GM19099 (cell line): ENCODE results near the gene TCERG1L.

ENCODE experiments used
- POLR2A ChIP-seq: IDR thresholded peaks from 3 replicates; pipeline ENCODE4 v1.6.1; 2011; ENCODE audit warnings: low read depth; ENCODE audit not compliant: insufficient read length; ENCODE audit errors: extremely low read depth

Gene TCERG1L

DNA sequence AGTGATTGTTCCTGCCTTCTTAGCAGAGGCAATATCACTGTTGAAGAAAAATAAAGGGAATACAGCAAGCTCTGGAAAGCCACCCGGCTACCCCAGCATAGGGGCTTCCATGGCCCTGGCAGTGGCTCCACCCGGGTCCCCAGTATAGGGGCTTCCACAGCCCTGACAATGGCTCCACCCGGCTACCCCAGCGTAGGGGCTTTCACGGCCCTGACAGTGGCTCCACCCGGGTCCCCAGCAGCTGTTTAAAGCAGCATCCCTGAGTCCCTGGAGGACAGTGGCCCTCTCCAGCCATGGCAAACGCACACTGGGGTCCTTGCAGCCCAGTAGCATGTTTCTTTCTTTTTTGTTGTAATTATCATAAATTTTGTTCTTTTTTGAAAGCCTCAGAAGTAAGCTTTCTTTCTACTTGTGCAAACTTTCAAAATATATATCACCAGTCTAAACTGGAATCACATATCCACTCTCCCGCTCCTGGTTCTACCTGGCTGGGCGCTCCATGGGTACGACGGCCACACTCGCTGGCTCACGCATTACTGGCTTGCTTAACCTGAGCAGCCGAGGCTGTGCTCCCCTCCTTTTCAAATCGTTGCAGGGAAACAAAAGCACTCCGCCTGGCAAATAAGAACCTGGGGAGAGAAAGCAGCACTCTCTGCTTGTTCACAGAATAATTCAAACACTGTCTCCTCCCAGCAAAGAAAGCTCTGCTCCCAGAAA, 62.1 kb downstream of the TCERG1L start:
- TF ChIP-seq POLR2A = no peak

DNA sequence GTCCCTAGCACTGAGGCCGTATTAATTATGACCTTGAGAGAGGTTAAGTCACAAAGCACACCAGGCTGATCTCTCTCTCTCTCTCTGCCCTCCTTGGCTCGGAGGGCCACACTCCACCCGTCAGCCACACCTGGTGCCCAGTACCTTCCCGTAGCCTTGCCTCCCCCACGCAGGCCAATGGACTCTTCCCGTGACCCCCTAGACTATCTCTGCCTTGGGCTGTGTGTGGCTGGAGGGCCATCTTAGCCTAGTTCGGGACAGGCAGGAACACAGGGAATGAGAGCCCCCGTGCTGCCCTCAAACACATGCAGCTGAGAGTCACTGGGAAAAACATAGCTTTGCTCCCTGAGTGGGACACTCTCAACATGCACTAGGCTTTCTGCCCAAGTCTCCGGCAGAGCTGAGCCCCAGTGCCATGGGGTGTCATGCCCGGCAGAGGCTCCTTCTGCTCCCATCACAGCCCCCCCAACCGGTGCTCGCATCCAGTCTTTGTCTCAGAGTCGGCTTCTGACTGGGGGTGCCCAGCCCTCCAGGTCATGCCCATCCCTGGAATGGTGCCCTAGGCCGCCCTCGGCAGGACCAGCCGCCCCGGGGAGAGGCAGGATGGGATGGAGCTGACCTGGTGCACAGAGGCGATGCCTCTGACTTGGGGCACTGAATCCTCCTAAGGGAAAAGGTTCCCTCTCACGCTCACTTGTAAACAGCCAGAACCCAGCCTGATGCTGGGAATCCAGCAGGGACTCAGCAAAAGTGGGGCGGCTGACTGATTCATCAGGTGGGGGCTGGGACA, 63.0 kb downstream of the TCERG1L start:
- no peak for TF ChIP-seq POLR2A

DNA sequence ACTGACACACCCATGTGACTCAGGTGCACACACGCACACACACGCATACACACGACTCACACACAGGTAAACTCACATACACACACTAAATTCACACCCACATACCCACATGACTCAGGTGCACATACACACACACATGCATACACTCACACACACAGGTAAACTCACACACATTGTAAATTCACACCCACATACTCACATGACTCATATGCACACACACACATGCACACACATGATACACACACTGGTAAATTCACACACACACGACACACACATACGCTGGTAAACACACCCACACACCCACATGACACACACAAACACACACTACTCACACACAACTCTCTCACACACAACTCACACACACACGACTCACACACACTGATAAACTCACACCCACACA, 63.6 kb downstream of the TCERG1L start:
- no peak for TF ChIP-seq POLR2A

DNA sequence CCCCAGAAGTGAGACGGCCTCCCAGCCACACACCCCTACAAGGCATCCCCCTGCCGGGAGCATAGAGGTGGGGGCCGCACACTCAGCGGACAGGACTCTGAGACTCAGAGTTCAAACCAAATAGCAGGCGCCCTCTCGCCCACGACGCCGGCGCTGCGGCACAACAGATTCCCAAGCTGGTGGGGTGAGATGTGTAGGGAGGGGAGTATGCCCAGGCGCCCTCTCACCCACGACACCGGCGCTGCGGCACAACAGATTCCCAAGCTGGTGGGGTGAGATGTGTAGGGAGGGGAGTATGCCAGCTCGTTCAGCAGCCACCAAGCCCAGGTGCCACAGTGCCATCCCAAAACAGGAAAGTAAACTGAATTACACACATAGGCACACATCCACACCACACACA, 64.7 kb downstream of the TCERG1L start:
- no peak for TF ChIP-seq POLR2A

DNA sequence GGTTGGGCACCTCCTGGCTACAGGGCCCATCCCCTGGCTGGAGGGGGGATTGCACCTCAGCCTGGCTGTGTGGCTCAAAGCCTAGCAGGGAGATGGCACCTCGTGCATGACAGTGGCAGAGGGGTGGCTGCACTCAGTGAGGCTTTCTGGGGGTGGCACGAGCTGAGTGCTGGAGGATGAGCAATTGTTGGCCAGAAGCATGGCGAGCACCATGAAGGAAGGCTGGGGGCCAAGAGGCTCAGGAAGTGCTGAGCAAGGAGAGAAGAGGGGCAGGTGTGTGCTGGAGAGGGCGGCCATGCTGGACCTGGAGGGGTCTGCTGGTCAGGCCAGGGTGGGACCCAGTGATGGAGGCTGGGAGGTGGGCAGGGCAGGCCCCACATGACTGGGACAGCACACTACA, 65.4 kb downstream of the TCERG1L start:
- no peak for TF ChIP-seq POLR2A

DNA sequence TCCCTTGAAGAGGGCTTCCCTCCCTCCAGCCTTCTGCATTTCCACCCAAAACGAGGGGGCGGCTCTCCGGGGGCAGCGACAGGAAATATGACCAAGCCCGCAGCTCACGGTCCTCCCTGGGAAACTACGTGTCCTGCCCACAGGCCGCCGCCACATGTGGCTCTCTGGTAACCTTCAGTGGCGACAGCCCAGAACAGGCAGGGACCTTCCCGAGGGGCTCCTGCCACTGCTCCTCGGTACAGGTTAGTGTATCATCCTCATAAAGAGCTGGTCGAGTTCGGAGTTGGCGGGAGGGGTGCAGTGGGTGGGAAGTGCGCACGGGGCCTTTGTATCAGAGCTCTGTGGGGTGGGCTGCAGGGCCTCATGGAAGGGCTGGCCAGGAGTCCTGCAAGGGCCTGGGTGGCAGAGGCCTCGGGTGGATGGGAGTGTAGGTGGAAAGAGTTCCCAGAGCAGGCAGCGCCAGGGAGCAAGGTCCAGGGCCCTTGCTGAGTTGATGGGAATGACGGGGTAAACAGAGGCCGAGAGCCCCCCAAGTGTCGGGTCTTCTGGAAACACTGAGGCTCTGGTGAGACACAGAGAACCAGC, 66.0 kb downstream of the TCERG1L start:
- no peak for TF ChIP-seq POLR2A

DNA sequence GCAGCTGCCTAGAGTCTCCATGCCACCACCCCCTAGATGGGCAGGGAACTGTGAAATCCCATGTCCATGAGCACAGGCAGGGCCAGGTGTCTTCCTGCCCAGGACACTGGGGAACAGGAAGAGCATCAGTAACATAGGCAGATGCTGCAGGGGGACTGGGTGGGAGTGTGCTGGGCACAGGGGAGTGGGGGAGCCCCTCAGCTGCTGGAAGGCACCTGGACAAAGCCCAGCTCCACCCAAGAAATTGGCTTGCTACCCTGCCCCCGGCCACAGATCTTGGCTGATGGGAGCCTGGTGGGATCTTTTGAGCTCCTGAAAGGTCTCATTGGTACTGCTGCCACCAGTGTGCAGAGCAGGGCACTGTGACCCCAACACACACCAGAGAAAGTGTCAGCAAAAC, 66.7 kb downstream of the TCERG1L start:
- TF ChIP-seq POLR2A = no peak

DNA sequence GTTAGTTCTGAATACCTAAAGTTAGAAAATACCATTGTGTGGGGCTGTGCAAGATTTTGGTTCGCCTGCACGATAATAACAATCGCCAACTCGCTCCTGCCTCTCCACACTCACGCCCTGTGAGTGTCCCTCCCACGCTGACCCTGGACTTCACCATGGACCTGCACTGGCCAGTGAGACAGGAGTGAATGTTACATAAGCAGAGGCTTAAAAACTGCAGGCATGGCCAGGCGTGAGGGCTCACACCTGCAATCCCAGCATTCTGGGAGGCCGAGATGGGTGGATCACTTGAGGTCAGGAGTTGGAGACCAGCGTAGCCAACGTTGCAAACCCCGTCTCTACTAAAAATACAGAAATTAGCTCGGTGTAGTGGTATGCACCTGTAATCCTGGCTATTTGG, 68.4 kb downstream of the TCERG1L start:
- no peak for TF ChIP-seq POLR2A

DNA sequence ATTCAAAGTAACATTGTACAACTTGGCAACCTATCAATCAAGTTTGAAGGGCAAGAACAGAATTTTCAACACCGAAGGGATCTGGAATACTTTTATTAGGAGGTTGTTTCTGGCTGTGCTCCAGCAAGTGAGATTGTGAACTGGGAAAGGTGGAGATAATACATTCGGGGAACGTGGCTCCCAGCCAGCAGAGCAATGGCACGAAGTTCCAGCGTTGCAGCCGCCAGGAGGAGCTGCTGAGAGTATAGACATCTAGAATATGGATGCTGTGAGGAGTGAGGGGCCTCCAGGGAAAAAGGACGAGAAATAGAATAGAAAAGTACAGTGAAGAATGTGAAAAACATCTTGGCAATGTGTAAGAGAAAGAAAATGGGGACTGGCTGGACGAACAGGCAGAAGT, 69.5 kb downstream of the TCERG1L start:
- TF ChIP-seq POLR2A = no peak

DNA sequence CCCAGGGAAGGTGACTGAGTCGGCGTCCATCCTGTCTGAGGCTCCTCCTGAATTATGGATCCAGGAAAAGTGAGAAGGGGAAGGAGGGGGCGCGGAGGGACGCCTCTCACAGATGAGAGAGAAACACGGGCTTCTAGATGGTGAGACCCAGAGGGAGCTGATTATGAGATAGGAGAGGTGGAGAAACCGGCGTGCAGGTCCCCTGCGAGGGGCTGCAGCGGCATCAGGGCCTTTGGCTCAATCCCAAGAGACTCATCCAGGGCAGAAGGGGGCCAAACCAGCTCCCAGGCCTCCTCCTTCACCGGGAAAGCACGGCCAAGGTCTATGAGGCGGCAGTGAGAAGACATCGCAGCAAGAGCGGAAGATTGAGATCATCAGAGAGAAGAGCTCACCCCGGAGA, 70.8 kb downstream of the TCERG1L start:
- TF ChIP-seq POLR2A = no peak

DNA sequence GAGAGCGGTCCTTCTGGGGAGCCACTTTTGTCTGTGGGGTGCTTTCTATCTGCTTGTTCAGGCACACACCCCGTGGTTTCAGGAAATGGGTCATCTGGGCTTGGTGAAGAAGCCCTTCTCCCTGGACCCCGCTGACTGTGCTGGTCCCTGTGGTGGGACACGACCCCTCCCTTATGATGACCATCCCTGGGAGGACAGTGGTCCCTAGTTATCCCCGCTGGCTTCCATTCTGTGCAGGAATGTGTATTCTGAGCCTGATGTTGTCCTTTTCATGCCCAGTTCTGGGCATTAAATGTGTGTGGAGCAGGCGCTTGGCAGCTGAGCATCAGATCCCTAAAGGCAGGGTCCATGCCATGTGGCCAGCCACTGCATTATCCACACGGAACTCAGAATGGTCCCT, 71.6 kb downstream of the TCERG1L start:
- no peak for TF ChIP-seq POLR2A

DNA sequence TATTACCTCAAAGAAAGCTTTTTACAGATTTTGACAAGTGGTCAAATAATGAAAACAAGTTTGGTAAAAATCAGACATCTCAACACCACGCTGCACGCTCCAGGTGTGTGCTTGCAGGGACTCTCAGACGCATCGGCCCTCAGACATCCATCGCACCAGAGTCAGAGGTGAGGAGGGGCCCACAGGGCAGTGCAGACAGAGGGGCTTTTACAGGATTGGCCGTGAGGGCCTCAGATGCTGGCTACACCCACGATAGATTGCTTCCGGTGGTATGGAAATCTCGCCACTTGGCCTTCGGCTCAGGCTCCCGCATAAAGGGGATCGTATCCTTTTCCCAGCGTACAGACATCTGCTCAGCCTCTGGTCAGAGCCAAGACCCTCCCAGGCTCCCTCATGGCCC, 72.1 kb downstream of the TCERG1L start:
- TF ChIP-seq POLR2A = no peak

DNA sequence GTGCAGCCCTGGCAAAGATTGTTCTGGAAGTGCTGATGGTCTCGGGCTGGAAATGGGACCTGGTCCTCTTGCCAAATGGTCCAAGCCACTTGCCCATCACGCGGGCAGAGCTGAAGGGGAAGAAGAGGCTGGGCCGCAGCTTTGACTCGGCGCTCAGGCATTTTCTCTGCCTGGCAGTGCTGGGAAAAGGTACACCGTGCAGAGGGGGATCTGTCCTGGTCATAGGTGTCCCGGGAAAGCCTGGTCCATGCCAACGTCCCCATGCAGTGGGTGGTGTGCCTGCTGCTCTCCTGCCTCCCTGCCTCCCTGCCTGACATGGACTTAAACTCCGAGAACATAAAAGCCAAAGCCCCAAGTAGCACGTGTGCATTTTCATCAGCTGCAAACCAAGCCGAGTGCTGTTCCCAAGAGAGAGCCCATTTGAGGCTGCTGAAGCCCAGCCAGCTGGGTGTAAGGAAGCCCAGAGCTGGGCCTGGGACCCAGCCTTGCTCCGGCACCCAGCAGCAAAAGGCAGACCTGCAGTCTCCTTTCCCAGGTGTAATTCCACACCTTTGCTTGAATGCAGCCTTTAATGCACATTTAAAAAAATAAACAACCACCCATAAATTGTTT, 72.7 kb downstream of the TCERG1L start:
- TF ChIP-seq POLR2A = no peak

DNA sequence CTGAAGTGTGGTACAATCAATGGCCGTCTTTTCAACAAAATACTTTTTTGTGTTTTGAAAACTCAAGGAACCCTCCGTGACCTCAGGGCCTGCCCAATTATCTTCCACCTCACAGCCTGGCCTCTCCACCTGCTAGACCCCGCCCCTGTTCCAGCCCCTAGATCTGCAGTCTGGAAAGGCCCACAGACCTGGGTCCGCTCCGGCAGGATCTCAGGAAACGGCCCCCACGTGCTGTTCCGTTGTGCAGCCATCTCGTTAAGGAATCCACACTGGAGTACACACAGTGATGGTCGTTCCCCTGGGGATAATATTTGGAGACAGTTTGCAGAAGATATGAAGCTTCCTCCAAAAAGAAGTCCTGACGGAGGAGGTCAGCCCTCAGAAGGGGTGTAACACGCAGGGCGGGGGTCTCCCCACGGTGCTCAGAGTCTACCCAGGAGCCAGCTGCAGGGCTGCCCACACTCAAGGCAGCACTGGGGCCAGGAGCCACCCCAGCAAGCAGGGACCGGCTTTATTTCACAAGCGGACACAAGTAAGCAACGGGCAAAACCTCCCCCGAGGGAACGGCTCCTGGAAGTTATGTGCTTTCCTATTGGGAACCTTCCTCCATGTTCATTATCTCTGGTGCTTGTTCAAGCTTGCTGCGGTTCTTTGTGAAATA, 73.4 kb downstream of the TCERG1L start:
- TF ChIP-seq POLR2A = no peak

DNA sequence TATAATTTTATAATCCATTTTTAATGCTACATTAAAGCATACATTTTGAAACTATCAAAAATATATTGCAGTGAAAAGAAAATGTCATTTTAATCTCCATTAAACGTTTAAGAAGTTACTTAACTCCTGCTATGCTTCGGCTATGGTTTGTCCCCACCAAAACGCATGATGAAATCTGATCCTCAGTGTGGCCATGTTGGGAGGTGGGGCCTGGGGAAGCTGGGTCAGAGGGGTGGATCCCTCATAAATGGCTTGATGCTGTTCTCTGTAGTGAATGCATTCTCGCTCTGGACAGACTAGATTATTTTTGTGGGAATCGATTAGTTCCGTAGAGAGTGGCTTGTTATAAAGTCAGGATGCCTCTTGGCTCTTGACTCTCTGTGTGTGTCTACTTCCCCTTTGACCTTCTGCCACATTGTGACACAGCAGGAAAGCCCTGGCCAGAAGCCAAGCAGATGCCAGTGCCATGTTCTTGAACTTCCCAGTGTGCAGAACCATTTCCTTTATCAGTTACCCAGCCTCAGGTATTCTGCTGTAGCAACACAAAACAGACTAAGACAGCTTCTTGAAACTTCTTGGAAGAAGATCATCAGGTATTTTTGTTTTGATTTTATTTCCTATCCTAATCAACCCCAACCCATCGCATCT, 77.8 kb downstream of the TCERG1L start:
- no peak for TF ChIP-seq POLR2A

DNA sequence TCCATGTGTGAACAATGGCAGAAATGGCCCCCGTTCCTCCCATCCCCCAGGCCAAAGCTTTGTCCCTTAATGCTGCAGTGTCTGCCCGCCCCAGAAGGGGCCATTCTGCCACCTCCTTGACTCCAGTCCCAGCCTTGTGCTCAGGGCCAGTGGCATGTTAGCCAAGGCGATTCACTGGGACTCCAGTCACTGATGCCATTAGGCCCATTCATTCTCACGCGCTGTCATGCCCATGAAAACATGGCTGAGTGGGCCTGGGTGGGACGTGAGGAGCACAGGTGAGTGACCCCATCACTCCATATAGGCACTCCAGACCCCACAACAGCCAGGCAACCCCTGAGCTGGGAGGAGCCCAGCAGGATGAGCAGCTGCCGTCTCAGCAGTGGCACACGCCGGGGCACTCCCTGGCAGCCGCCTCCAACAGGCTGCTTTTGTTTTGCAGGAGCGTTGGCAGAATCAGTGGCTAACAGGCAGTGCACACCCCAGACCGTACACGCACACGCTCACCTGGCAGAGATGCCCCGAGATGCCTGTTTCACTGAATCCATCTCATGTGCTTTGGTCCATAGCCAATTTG, 79.5 kb downstream of the TCERG1L start:
- TF ChIP-seq POLR2A = no peak
